ENCODE data around the gene RFX2. TPM values are rescaled to one million over a fixed set of nuclear protein-coding genes. Genes with fewer than 3 reads are reported as not detected.

Gene RFX2
- total and polyA plus RNA-seq, 9 donors = 5.9 to 31.2 (median 13.3) TPM

DNA sequence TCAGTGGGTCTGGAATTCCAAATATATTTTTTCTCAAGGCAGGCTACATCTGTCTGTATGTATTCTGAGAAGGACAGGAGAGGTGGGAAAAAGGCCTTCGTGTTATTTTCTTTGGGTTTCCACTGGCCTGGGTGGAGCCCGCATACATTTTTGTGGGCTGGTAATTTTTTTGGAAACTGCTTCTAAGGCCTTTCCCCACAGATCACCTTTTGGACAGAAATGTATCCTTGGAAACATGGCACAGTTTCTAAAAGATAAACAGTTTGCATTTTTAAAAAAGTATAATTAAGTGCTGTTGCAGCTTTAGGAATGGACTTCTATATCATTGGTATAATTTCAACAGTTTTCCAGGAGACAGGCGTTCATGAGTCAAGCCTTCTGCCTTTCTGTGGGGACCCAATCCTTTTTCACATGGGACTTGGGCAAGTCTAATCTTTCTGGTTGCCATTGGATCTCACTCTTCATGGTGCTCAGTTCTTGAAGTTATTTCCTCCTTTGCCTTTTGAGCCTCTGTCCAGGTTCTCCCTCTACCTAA is 8.9 kb downstream of the RFX2 start:
- WGBS, 3 donors = 69 to 82% (median 75%) methylated on average over 3 of the region's 3 CpGs
- DNase-seq = no peak
- Histone ChIP-seq H3K4me1 (ENCODE audit: insufficient read depth) (peaks cover 13% of the 10 kb centered on the region), H3K9me3 (no peaks in the 10 kb centered on the region), H3K36me3 (no peaks in the 10 kb centered on the region), H3K4me3 (no peak overlapping the region), H3K27ac (no peak overlapping the region), H3K27me3 (no peaks in the 10 kb centered on the region)
- intact Hi-C loops (cut with DNase I) = no loop called here
- TF ChIP-seq EP300 (IDR thresholded peaks at IDR 0.05) = no peak
- TF ChIP-seq, protein P1, sequence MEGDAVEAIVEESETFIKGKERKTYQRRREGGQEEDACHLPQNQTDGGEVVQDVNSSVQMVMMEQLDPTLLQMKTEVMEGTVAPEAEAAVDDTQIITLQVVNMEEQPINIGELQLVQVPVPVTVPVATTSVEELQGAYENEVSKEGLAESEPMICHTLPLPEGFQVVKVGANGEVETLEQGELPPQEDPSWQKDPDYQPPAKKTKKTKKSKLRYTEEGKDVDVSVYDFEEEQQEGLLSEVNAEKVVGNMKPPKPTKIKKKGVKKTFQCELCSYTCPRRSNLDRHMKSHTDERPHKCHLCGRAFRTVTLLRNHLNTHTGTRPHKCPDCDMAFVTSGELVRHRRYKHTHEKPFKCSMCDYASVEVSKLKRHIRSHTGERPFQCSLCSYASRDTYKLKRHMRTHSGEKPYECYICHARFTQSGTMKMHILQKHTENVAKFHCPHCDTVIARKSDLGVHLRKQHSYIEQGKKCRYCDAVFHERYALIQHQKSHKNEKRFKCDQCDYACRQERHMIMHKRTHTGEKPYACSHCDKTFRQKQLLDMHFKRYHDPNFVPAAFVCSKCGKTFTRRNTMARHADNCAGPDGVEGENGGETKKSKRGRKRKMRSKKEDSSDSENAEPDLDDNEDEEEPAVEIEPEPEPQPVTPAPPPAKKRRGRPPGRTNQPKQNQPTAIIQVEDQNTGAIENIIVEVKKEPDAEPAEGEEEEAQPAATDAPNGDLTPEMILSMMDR (IDR thresholded peaks at IDR 0.05) = no peak
- TF ChIP-seq POLR2A (IDR thresholded peaks at IDR 0.05) = no peak

DNA sequence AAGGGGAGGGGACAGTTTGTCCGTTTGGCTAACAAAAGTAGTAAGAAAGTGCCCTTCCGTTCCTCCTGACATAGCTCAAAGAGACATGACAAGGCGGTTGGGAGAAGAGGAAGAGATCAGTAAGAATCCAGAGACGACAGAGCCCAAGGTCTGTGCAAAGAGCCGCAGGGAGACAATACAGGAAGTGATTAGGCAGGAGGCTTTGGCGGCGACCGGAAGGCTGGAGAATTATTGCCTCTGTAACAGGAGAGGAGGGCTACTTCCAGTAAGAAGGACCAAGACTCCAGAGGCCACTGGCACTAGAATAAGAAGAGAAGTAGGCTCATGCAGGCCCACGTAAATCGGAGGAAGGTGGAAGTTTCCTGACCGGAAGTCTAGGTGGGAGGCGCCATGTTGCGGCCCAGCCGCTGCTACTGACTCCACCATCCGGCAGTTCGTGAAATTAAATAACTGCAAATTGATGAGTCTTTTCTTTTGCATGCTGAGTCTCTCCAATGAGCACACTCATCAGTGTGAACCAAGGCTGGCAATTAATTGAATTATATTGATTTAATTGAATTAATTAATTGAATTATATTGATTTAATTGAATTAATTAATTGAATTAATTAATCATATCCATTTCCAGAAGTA is 9.9 kb downstream of the RFX2 start:
- Histone ChIP-seq H3K4me3 (no peak overlapping the region), H3K27me3 (no peaks in the 10 kb centered on the region), H3K27ac (no peak overlapping the region), H3K9me3 (no peaks in the 10 kb centered on the region), H3K4me1 (ENCODE audit: insufficient read depth) (peaks cover 15% of the 10 kb centered on the region), H3K36me3 (no peaks in the 10 kb centered on the region)
- TF ChIP-seq, protein P1 (IDR thresholded peaks at IDR 0.05) = no peak
- no peak for TF ChIP-seq EP300 (IDR thresholded peaks at IDR 0.05)
- TF ChIP-seq POLR2A (IDR thresholded peaks at IDR 0.05) = no peak
- intact Hi-C loops (cut with DNase I) = no loop called here
- 79 to 91% (median 84%) methylated on average over 16 of the region's 16 CpGs for WGBS, 3 donors
- DNase-seq = no peak

DNA sequence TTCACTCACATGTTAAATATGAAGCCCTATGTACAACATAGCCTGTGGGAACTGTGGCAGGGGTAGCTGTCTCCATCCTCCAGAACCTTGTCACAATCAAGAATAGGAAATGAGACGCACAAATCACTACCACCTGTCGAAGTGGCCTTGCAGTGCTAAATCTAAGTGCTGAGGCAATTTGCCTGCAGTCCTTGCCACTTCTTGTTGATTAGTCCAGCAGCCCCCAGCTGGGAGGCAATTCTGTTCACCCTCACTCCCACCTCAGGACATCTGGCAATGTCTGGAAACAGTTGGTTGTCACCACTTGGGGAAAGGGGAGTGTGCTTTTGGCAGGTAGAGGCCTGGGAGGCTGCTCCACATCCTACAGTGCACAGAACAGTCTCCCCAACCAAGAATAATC is 10.7 kb downstream of the RFX2 start:
- intact Hi-C loops (cut with DNase I) = no loop called here
- H3K4me3 ChIP-seq = no peak overlapping the region
- WGBS, 3 donors = 75 to 92% (median 85%) methylated on average over 2 of the region's 2 CpGs
- no peaks in the 10 kb centered on the region for H3K27me3 ChIP-seq
- no peaks in the 10 kb centered on the region for H3K9me3 ChIP-seq
- no peak for DNase-seq
- H3K4me1 ChIP-seq (ENCODE audit: insufficient read depth) = peaks cover 14% of the 10 kb centered on the region
- no peaks in the 10 kb centered on the region for H3K36me3 ChIP-seq
- TF ChIP-seq EP300 (IDR thresholded peaks at IDR 0.05) = no peak
- TF ChIP-seq POLR2A (IDR thresholded peaks at IDR 0.05) = no peak
- TF ChIP-seq, protein P1 (IDR thresholded peaks at IDR 0.05) = no peak
- H3K27ac ChIP-seq = peak overlapping the region in 1 of 2 donors; percentile 36

DNA sequence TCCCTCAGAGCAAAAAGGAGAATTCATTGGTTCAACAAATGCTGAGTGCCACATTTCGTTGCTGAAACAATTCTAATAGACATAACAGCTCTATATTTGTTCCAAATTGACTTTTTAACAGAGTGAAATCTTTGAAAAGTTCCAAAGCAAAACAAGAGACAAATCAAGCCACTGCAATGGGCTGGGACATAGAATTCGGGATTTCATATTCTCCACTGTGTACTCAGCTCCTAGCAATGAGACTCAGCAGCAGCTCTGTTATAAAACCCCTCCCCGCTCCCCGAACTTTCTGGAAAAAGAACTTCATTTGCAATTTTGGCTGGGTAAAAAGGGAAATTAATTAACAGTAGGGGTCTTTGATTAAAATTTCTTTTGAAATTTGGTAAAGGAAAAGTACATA is 11.3 kb downstream of the RFX2 start:
- no peaks in the 10 kb centered on the region for H3K27me3 ChIP-seq
- peak overlapping the region in 1 of 2 donors; percentile 36 for H3K27ac ChIP-seq
- no peak overlapping the region for H3K4me3 ChIP-seq
- TF ChIP-seq EP300 (IDR thresholded peaks at IDR 0.05) (no peak), POLR2A (IDR thresholded peaks at IDR 0.05) (no peak)
- TF ChIP-seq, protein P1 (IDR thresholded peaks at IDR 0.05) = no peak
- no peaks in the 10 kb centered on the region for H3K9me3 ChIP-seq
- H3K4me1 ChIP-seq (ENCODE audit: insufficient read depth) = peaks cover 14% of the 10 kb centered on the region
- intact Hi-C loops (cut with DNase I) = no loop called here
- DNase-seq = no peak
- WGBS, 3 donors = 34 to 39% (median 38%) methylated on average over 4 of the region's 4 CpGs
- H3K36me3 ChIP-seq = no peaks in the 10 kb centered on the region

Data from ovary (tissue), 9 donors.